GM19463 (cell line): ENCODE results near the gene HOXC12.

Experiments used
- ATAC-seq: cut with Tn5 transposase; IDR thresholded peaks from one replicate; pipeline ENCODE4 v1.9.1; 2021; ENCODE audit warnings: mild to moderate bottlenecking, moderate library complexity; ENCODE audit not compliant: unreplicated experiment

The HOXC12 gene

GRCh38 chr12:53955776-53956250 lies 1.1 kb downstream of the HOXC12 start:
- no peak for ATAC-seq

GRCh38 chr12:53956251-53956887 lies 1.7 kb downstream of the HOXC12 start:
- no peak for ATAC-seq

GRCh38 chr12:53956914-53957536 lies 2.3 kb downstream of the HOXC12 start:
- ATAC-seq: no peak

GRCh38 chr12:53958128-53958527 lies 3.4 kb downstream of the HOXC12 start:
- no peak for ATAC-seq

GRCh38 chr12:53959314-53959713 lies 4.6 kb downstream of the HOXC12 start:
- ATAC-seq: no peak

GRCh38 chr12:53960187-53961024 lies 5.7 kb downstream of the HOXC12 start:
- no peak for ATAC-seq

GRCh38 chr12:53961025-53961761 lies 6.5 kb downstream of the HOXC12 start:
- ATAC-seq: no peak

- ATAC-seq: no peak
Observed at GRCh38 chr12:53963005-53963404, 8.3 kb downstream of the HOXC12 start.

- no peak for ATAC-seq
Observed at GRCh38 chr12:53963434-53964314, 9.0 kb downstream of the HOXC12 start.

- ATAC-seq: no peak
Observed at GRCh38 chr12:53964315-53964713, 9.6 kb downstream of the HOXC12 start.

GRCh38 chr12:53965281-53966084 lies 10.8 kb downstream of the HOXC12 start:
- ATAC-seq: no peak

- ATAC-seq: no peak
Observed at GRCh38 chr12:53966085-53966384, 11.3 kb downstream of the HOXC12 start.

GRCh38 chr12:53966385-53967133 lies 11.9 kb downstream of the HOXC12 start:
- ATAC-seq: no peak

- no peak for ATAC-seq
Observed at GRCh38 chr12:53967421-53967925, 12.8 kb downstream of the HOXC12 start.

- no peak for ATAC-seq
Observed at GRCh38 chr12:53968214-53969127, 13.8 kb downstream of the HOXC12 start.

- ATAC-seq: no peak
Observed at GRCh38 chr12:53969588-53970259, 15.0 kb downstream of the HOXC12 start.

GRCh38 chr12:53970451-53970850 lies 15.7 kb downstream of the HOXC12 start:
- ATAC-seq: no peak
